HepG2 (cell line): ENCODE data around the gene BSN.

Experiments used
- ELF3 ChIP-seq: IDR thresholded peaks from 2 replicates; pipeline ENCODE4 v1.6.1; 2016; ENCODE audit warnings: missing genetic modification reagents, missing compliant biosample characterization
- PLSCR1 ChIP-seq: sonication (generic); formaldehyde crosslinking; IDR thresholded peaks from 2 replicates; pipeline ENCODE4 v1.5.0; 2020; ENCODE audit warnings: missing genetic modification reagents, mild to moderate bottlenecking, borderline replicate concordance
- TF ChIP-seq, protein P1 (sequence below): sonication (generic); formaldehyde crosslinking; IDR thresholded peaks from 2 replicates; pipeline ENCODE4 v1.4.0; 2020; ENCODE audit warnings: missing genetic modification reagents

DNA sequence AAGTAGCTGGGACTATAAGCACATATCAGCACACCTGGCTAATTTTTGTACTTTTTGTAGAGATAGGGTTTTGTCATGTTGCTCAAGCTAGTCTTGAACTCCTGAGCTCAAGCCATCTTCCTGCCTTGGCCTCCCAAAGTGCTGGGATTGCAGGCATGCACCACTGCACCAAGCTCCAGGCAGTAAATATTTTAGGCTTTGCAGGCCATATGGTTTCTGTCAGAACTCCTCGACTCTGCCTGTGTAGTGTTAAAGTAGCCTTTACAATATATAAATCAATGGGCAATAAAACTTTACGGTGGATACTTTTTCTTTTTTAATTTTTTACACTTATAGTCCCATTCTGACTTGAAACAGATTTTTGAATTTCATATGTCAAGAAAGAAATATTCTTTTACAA is 42.6 kb upstream of the BSN start:
- no peak for TF ChIP-seq ELF3
- no peak for TF ChIP-seq PLSCR1
- TF ChIP-seq, protein P1, sequence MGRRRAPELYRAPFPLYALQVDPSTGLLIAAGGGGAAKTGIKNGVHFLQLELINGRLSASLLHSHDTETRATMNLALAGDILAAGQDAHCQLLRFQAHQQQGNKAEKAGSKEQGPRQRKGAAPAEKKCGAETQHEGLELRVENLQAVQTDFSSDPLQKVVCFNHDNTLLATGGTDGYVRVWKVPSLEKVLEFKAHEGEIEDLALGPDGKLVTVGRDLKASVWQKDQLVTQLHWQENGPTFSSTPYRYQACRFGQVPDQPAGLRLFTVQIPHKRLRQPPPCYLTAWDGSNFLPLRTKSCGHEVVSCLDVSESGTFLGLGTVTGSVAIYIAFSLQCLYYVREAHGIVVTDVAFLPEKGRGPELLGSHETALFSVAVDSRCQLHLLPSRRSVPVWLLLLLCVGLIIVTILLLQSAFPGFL (CRISPR knock-in tag): no peak
